Cerebellar nuclear complex (tissue), 1 donor: ENCODE measurements around the gene NT5C3A.

ENCODE experiments used
- DNase-seq, 2 experiments: peaks; one replicate each; lab custom pipeline; 2025; lab: John Stamatoyannopoulos, UW

The NT5C3A gene

DNA sequence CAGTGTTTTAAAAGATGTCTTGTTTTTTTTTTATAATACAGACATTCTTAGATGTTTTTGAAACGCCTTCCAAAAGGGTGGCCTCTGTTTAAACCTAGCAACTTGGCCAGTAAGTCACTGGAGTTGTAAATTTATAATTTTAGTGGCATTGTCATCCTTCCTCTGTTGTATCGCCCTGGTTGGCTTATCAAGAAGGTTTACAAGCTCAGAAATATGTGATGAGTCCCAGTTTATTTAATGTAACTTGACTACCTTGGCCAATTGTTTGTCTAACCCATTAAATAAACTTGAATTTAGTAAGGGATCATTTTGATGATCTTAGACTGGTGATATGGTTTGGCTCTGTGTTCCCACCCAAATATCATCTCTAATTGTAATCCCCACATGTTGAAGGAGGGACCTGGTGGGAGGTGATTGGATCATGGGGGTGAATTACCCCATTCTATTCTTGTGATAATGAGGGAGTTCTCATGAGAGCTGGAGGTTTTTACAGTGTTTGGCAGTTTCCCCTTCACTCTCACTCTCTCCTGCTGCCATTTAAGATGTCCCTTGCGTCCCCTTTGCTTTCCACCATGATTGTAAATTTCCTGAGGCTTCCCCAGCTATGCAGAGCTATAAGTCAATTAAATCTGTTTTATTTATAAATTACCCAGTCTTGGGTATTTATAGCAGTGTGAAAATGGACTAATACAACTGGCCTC, 13.4 kb upstream of the NT5C3A start:
- DNase-seq, result no peak

DNA sequence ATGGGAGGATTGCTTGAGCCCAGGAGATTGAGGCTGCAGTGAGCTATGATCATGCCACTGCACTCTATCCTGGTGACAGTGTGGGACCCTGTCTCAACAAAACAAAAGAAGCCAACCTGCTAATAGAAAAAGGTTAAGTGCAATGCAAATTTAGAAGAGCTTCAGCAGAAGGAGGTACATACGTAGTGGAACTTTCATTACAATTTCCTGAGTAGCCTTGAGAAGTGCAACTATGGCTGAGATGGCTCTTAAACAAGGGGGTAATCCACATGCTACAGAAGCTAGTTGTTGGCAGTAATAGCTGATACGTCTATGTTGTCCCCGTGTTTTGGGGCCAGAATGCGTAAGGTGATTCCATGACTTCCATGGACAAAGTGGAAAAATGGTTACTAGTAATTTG, 10.7 kb upstream of the NT5C3A start:
- DNase-seq, result no peak

DNA sequence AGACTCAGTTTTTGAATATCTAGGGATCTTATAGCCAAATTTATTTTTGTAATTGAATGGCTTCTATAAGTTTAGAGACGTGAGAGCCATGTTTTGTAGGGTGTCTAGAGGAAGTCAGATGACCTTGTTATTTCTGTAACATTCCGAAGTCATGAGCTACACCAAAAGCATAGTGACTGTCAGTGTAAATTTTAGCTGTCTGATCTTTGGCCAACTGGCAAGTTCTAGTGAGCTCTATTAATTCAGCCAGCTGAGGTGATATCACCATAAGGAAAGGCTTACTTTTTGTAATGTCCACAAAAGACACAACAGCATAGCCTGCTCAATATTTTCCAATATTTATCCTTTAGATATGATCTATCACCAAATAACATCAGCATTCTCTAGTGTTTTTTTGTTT, 9.9 kb upstream of the NT5C3A start:
- no peak for DNase-seq

DNA sequence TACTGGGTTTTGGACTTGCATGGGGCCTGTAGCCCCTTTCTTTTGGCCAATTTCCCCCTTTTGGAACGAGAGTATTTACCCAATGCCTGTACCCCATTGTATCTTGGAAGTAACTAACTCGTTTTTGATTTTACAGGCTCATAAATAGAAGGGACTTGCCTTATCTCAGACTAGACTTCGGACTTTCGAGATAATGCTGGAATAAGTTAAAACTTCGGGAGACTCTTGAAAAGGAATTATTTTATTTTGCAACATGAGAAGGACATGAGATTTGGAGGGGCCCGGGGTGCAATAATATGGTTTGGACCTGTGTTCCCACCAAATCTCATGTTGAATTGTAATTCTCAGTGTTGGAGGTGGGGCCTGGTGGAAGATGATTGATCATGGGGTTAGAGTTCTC, 8.3 kb upstream of the NT5C3A start:
- no peak for DNase-seq

DNA sequence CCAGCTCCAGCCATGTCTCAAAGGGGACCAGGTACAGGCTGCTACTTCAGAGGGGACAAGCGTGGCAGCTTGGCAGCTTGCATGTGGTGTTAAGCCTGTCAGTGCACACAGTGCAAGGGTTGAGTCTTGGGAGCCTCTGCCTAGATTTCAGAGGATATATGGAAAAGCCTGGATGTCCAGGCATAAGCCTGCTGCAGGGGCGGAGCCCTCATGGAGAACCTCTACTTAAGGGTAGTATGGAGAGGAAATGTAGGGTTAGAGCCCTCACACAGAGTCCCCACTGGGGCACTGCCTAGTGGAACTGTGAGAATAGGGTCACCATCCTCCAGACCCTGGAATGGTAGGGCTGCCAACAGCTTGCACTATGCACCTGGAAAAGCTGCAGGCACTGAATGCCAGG, 7.7 kb upstream of the NT5C3A start:
- DNase-seq, result no peak

DNA sequence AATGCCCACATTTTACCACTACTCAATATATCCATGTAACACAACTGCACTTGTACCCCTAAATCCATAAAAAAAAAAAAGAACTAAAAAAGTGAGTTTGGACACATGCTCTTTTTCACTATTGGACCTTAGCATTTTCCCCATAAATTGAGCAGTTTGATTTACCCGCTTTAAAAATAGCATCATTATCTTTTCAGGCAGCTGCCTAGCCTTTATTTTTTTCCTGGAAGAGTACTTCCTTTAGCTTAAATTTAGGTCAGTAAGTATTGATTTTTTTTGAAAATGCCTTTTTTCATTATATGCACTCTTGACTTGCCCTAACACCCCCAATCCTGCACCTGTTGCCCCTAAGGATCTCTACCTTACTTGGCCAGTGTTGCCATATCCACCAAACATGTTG, 5.3 kb upstream of the NT5C3A start:
- no peak for DNase-seq

DNA sequence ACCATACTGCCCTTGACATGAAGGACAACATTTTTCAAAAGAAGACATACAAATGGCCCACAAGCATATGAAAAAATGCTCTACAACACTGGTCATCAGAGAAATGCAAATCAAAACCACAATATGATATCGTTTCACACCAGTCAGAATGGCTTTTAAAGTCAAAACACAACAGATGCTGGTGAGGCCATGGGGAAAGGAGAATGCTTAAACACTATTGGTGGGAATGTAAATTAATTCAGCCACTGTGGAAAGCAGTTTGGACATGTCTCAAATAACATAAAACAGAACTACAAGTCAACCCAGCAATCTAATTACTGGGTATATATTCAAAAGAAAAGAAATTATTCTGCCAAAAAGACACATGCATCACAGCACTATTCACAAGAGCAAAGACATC, 4.2 kb upstream of the NT5C3A start:
- DNase-seq, result no peak

DNA sequence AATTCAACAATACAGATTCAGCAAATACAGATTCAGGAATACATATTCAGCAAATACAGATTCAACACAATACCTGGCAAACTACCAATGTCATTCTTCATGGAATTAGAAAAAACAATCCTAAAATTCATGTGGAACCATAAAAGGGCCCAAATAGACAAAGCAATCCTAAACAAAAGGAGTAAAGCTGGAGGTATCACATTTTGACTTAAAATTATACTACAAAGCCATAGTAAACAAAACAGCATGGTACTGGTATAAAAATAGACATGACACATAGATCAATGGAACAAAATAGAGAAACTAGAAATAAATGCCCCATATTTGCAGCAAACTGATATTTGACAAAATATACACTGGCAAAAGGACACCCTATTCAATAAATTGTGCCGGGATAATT, 3.4 kb upstream of the NT5C3A start:
- no peak for DNase-seq

DNA sequence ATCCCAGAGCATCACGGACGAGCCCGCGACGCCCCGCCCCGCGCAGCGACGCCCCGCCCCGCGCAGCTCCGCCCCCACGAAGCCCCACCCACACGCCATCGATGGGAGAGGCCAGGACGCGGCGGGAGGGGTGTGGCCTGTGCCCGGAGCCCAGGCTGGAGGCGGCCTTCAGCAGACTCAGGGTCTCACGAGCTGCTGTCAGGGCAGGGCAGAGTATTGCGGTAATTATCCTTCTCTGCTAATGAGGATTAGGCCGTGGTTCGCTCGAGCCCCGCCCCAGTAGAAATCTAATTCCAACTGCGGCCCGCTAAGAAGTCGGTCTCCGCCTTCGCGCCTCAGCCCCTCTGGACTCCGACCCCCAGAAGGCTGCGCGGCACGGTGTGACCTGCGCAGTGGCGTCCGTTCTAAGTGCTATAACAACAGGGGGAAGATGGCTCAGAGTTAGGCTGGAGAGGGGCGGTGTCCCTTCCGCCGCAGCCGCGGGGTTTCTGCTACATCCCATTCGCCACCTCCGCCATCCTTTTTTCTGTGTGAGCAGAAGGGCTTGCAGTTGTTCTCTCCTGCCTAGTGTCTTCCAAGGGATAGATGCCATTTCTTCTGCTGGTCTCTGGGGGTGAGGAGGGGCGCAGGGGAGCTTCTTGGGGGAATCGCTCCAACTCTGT, 337 bp upstream of the NT5C3A start:
- peak; percentile 70 to 91 for DNase-seq

DNA sequence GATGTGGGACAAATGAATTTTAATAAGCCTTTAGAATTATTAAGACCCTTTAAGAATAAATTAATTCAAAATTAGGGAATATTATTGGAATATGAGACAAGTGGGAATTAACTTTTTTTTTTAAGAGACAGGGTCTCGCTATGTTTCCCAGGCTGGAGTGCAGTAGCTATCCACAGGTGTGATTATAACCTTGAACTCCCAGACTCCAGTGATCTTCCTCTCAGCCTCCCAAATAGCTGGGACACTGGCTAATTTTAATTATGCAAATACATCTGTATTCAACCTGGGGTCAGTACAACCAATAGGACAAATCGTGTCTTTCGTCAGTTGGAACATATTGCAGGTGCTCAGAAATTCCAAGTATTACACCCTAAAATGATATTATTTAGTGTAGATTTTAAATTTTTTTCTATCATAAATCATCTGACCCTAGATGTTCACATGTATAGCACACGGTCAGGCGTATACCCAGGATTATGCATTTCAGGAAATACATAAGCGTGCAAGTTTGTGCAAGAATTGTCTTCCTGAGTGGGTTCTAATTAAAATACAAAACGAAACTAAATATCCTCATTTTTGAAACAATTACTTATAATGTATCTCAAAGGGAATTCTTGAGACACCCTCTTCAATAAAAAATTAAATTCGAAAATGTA, 1.2 kb downstream of the NT5C3A start:
- no peak for DNase-seq

DNA sequence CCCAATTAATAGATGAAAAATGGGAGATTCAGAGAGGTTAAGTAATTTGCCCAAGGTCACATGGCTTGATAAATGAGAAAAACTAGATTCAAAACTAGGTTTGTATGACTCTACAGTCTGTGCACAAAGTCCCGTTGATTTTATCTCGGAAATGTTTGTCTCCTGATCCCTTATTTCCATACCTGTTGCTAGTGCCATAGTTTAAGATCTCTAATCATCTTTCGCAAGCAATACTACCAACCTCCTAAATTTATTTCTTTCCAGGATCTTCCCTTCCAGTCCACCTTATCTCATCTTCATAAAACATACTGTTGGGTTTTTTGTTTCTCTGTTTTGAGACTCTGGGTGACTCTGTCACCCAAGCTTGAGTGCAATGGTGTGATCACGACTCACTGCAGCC, 2.9 kb downstream of the NT5C3A start:
- no peak for DNase-seq

DNA sequence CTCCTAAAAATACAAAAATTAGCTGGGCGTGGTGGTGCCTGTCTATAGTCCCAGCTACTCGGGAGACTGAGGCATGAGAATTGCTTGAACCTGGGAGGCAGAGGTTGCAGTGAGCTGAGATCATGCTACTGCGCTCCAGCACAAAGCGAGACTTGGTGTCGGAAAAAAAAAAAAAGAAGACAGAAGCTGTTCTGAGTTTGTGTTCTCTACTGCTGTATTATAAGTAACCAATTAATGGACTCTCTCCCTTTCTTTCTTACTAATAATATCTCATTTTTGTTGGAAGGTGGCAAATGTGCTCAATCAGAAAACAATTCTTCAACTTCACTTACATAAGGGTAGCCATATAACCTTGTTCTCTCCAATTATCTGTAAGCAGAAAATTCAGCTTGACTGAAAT, 7.4 kb downstream of the NT5C3A start:
- DNase-seq, result no peak

DNA sequence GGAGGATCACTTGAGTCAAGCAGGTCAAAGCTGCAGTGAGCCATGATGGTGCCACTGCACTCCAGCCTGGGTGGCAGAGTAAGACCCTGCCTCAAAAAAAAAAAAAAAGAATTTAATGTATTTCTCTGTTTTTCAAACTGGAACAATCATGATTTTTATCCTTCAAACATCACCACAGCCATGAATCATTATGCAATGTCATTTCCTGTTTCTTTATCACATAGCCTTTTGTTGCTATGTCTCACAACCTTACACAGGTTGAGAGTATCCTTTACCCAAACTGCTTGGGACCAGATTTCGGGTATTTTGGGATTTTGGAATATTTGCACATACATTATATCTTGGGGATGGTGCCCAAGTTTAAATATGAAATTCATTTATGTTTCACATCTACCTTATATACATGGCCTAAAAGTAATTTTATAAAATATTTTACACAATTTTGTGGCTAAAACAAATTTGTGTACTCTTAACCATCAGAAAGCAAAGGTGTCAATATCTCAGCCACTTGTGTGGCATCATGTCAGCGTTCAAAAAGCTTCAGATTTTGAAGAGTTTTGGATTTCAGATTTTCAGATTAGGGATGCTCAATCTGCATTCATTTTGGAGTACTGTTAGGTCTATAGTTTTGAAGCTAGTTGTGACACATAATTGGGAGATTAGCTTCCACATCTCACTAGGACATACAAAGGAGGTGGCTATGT, 8.2 kb downstream of the NT5C3A start:
- DNase-seq, result no peak

DNA sequence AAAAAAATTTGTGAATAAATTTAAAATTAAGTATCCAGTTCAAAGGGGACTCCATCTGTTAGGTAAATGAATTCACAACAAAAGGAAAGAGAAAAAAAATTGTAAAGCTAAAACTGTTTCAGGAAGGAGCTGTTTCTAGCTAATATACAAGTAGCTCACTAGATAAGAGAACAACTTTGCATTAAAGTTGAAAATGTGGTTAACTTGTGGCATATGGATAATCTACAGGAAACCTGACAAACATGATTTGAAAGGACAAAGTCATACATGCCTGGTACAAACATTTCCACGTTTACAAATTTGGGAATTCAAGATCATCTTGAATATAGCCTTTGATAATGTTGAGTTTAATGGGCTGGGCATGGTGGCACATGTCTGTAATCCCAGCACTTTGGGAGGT, 8.9 kb downstream of the NT5C3A start:
- no peak for DNase-seq

DNA sequence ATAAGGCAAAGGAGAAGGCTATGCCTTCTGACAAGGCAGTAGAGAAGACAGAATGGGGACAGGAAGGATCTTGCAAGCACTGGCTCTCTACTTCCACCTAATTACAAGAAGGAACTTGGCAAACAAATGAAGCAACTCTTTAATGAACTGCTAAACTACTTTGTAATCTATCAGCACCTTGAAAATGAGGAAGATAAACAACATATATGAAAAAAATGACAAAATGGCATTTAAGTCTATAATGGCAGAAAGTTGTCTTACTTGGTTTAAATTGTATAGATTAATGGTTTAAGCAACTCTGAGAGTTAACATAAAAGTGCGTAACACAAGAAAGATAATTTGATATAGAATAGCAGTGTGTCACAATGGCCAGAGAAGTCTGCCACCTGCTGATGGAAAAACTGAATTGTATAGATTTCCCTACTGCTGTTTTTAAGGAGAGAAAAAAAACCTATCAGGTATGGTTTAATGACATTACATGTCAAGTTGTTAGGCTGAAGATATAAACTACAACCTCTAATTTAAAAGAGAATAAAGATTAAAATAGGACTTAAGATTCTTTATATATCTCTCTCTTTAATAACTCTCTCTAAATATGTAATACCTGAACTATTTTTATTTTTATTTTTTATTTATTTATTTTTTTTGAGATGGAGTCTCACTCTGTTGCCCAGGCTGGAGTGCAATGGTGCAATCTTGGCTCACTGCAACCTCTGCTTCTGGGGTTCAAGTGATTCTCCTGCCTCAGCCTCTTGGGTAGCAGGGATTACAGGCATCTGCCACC, 11.8 kb downstream of the NT5C3A start:
- no peak for DNase-seq

DNA sequence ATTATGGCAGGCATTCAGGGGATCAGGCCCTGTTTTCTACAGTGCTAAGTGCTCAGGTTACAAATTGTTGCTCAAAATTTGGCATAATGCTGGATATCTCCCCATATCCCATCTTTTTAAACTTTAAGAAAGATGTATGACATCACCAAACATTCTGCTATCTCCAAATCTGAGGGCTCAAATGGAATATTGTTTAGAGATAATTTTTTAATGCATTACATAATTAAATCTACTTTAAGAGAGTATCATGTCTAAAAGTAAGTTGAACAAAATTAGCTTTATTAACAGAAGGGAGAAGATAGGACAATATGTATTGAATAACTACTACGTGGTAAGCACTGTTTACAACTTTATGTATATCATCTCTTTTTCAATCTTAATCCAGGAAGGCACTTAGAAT, 13.9 kb downstream of the NT5C3A start:
- no peak for DNase-seq

DNA sequence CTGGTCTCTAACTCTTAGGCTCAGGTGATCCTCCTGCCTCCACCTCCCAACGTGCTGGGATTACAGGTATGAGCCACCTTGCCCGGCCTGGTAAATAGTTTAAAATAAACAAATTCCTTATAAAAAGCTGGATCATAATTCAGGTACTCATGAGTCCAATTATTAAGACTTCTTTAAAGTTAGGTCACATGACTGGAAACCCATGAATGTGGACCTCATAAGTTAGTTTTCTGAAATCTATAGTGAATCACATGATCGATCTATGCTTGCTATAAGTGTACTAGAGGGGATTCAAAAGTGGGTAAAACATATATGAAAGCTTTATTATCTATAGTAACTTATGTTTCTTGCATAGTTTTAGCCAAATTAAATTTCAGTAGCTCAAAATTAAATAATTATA, 14.3 kb downstream of the NT5C3A start:
- DNase-seq, result no peak

DNA sequence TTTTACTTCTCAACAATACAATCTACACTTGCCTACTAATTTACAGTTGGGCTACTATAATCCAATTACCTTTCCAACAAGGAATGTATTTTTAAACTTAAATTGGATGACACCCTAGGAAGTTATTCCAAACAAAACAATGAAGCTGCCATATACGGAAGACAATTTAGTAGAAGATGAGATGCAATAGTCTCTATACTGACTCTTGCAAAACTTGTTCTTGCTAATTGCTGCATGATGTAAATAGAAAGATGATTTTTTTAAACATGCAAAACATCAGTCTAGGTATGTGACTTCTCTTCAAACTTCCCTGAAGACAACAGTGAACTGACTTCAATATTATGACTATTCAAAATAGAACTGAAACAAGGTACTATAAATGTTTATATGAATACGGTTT, 17.6 kb downstream of the NT5C3A start:
- DNase-seq, result no peak

DNA sequence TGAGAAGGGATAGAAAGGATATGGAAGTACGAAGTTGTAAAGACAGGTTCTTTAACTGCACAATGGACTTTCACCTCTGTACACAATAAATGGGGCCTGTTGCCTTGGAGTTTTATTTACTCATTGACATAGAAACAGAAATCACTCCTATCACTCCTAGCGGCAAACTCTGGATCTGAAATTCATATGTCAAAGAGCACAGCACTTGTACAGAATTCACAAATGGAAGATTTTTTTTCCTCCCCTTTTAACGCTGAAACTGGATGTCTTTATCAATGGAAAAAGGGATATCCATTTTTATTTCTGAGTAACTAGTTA, 18.2 kb downstream of the NT5C3A start:
- DNase-seq, result no peak

DNA sequence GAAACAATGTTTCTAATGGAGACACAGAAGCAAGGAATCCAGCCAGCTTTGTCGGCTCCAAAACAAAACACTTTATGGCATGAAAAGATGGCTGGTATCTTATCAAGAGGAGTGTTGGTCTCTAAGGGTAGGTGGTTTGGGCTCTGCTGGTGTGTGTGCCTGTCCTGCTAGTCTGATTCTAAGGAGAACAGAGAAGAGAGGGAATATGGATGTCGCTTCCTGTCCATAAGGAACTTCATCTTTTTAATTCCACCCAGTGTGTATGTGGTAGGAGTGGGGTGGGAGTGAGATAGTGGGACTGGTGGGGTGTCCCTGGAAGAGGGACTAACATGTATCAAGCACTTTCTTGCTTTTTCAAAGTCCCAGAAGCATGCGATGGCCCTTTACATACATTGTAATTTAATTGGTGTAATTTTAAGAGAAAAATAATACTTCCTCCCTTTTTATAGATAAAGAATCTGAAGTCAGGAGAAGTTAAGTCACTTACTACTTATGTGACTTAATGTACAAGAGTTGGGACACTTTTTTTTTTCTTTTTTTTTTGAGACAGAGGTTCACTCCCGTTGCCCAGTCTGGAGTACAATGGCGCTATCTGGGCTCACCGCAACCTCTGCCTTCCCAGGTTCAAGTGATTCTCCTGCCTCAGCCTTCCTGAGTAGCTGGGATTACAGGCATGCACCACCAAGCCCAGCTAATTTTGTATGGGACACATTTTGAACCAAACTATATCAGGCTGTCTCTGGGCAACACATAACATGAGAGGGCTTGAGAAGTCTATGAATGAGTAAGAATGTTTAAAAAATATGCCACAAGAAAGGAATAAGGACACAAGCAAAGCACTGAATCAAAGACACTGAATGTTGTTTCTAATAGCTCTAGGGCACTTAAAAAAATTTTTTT, 18.8 kb downstream of the NT5C3A start:
- no peak for DNase-seq
